Psoas muscle (tissue), 8 donors: ENCODE results near the gene ID3. TPM values are rescaled to one million over a fixed set of nuclear protein-coding genes. Genes with fewer than 3 reads are reported as not detected.

Experiments used
- ATAC-seq, 4 donors: fragments of 200-7000 bp; cut with Tn5 transposase; one replicate each; pipeline ENCODE4 v1.9.1; 2020; ENCODE audit warnings: moderate library complexity in 3 of 4, mild to moderate bottlenecking in 2 of 4
- DNase-seq, 2 donors: peaks; one replicate each; pipeline ENCODE4 v3.0.0-alpha.2; 2020
- H3K27ac ChIP-seq: fragments of 200-600 bp; one replicate; pipeline ENCODE4 v1.8.0; 2022
- H3K27me3 ChIP-seq, 3 donors: fragments of 200-600 bp in 1 of 3; one replicate each; pipeline versions ENCODE4 v1.6.1 to v1.8.0; 2013 to 2022; ENCODE audit warnings: low read length in 2 of 3, mild to moderate bottlenecking in 2 of 3, moderate library complexity in 1 of 3; ENCODE audit not compliant: insufficient read depth in 3 of 3
- H3K36me3 ChIP-seq, 2 donors: fragments of 200-600 bp in 1 of 2; one replicate each; pipeline versions ENCODE4 v1.6.1 to v1.8.0; 2013 to 2022; ENCODE audit warnings: low read depth in 1 of 2, mild to moderate bottlenecking in 1 of 2, moderate library complexity in 1 of 2; ENCODE audit not compliant: insufficient read depth in 1 of 2
- H3K4me1 ChIP-seq: fragments of 200-600 bp; one replicate; pipeline ENCODE4 v1.8.0; 2022
- H3K4me3 ChIP-seq: fragments of 200-600 bp; one replicate; pipeline ENCODE4 v1.8.0; 2022; ENCODE audit warnings: mild to moderate bottlenecking
- H3K9me3 ChIP-seq: fragments of 200-600 bp; one replicate; pipeline ENCODE4 v1.8.0; 2022
- WGBS, 3 donors: extraction: QIAGEN DNeasy Blood & Tissue Kit; methylation state at CpG; one replicate each; pipeline versions ENCODE4 v1.1.6 to v1.1.7; 2013; 5-methylcytosine and 5-hydroxymethylcytosine counted together
- intact Hi-C, 2 donors: fragments of 100-400 bp; cut with DNase I; formaldehyde crosslinking; loops; one replicate each; pipeline versions ENCODE4 v1.11.0 to v1.14.2; 2022
- polyA plus RNA-seq, 3 donors: library from polyadenylated mRNA; stranded (reverse); fragments of 200-250 nt; gene quantifications; one replicate each; pipeline ENCODE4 v1.2.3, GENCODE V29; 2013
- total RNA-seq, 4 donors: library from RNA; stranded (reverse); fragmentation: NEBNext Ultra II Directional in 2 of 4; extraction: Animal tissue kit (Norgen Biotek cat#: 25700) in 2 of 4; gene quantifications; one replicate each; pipeline versions ENCODE4 v1.2.1 to v1.2.4, GENCODE V29; 2021 to 2023
- TF ChIP-seq, protein P1 (sequence below): fragments of 200-600 bp; IDR thresholded peaks from one replicate; pipeline ENCODE4 v1.8.0; 2022; ENCODE audit warnings: antibody characterized with exemption
- donor health status: healthy with polysubstance abuse.
- donor health status: DM: no; HTN: no; CAD: no; lungs with moderate emphysema.
- donor health status: Bipolar disorder and iron deficiency.
- donor health status: healthy.
- donor health status: DM: yes; HTN: yes; CAD: no.
- donor health status: DM: no; HTN: no; CAD: no.
- donor health status: DM: no; HTN: no; CAD: no.
- donor health status: DM: yes; HTN: yes; CAD: no.

The ID3 gene
- total and polyA plus RNA-seq, 7 donors: 17.8 to 126 (median 66.8) TPM

GRCh38 chr1:23539698-23540266 is 19.5 kb downstream of the ID3 start:
- peak overlapping the region; percentile 26 for H3K4me3 ChIP-seq
- intact Hi-C loops: loop anchor here (2.0 kb wide), 1 partner anchor 43 kb away; no protein-coding TSS in a partner anchor
- TF ChIP-seq, protein P1, sequence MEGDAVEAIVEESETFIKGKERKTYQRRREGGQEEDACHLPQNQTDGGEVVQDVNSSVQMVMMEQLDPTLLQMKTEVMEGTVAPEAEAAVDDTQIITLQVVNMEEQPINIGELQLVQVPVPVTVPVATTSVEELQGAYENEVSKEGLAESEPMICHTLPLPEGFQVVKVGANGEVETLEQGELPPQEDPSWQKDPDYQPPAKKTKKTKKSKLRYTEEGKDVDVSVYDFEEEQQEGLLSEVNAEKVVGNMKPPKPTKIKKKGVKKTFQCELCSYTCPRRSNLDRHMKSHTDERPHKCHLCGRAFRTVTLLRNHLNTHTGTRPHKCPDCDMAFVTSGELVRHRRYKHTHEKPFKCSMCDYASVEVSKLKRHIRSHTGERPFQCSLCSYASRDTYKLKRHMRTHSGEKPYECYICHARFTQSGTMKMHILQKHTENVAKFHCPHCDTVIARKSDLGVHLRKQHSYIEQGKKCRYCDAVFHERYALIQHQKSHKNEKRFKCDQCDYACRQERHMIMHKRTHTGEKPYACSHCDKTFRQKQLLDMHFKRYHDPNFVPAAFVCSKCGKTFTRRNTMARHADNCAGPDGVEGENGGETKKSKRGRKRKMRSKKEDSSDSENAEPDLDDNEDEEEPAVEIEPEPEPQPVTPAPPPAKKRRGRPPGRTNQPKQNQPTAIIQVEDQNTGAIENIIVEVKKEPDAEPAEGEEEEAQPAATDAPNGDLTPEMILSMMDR: peak; percentile 90
- no peaks in the 10 kb centered on the region for H3K36me3 ChIP-seq
- WGBS, 3 donors: 3 to 6% (median 5%) methylated on average over 16 of the region's 16 CpGs
- no peaks in the 10 kb centered on the region for H3K9me3 ChIP-seq
- H3K27ac ChIP-seq: peak overlapping the region; percentile 5
- H3K27me3 ChIP-seq: no peaks in the 10 kb centered on the region
- peaks cover 2% of the 10 kb centered on the region for H3K4me1 ChIP-seq
- ATAC-seq: peak; percentile 87 to 94 (median 89)
- DNase-seq: peak; percentile 83 to 91

DNA sequence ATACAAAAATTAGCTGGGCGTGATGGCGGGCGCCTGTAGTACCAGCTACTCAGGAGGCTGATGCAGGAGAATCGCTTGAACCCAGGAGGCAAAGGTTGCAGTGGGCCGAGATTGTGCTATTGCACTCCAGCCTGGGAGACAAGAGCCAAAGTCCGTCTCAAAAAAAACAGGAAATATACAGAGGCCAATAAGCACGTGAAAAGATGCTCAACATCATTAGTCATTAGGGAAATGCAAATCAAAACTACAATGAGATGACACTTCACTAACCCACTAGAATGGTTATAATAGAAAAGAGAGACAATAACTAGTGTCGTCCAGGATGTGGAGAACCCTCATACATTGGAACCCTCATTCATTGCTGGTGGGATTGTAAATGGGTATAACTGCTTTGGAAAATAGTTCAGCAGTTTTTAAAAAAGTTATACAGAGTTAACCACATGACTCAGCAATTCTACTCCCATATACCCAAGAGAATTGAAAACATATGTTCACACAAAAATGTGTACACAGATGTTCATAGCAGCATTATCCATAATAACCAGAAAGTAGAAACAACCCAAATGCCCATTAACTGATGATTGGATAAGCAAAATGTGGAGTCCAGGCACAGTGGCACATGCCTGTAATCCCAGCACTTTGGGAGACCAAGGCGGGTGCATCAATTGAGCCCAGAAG is 21.9 kb downstream of the ID3 start:
- H3K4me1 ChIP-seq: peaks cover 2% of the 10 kb centered on the region
- no peaks in the 10 kb centered on the region for H3K27me3 ChIP-seq
- no peaks in the 10 kb centered on the region for H3K36me3 ChIP-seq
- H3K4me3 ChIP-seq: no peak overlapping the region
- DNase-seq (peak in 1 of 2 donors; percentile 17), ATAC-seq (no peak)
- intact Hi-C loops: no loop called here
- WGBS, 3 donors: 73 to 76% (median 75%) methylated on average over 9 of the region's 9 CpGs
- no peak overlapping the region for H3K27ac ChIP-seq
- TF ChIP-seq, protein P1: no peak
- no peaks in the 10 kb centered on the region for H3K9me3 ChIP-seq

GRCh38 chr1:23533246-23534023 is 25.9 kb downstream of the ID3 start:
- H3K27ac ChIP-seq: no peak overlapping the region
- TF ChIP-seq, protein P1: no peak
- ATAC-seq (no peak), DNase-seq (no peak)
- no peaks in the 10 kb centered on the region for H3K27me3 ChIP-seq
- intact Hi-C loops: loop anchor here in 1 of 2 donors (5.0 kb wide), 1 partner anchor 106 kb away; no protein-coding TSS in a partner anchor
- H3K36me3 ChIP-seq: no peaks in the 10 kb centered on the region
- peaks cover 24% of the 10 kb centered on the region for H3K4me1 ChIP-seq
- WGBS, 3 donors: 90 to 92% (median 92%) methylated on average over 6 of the region's 6 CpGs
- H3K4me3 ChIP-seq: no peak overlapping the region
- H3K9me3 ChIP-seq: no peaks in the 10 kb centered on the region

- Histone ChIP-seq H3K36me3 (no peaks in the 10 kb centered on the region), H3K9me3 (no peaks in the 10 kb centered on the region), H3K27me3 (no peaks in the 10 kb centered on the region), H3K27ac (peak overlapping the region; percentile 57), H3K4me3 (peak overlapping the region; percentile 71), H3K4me1 (peaks cover 34% of the 10 kb centered on the region)
- 26 to 34% (median 30%) methylated on average over 5 of the region's 5 CpGs for WGBS, 3 donors
- intact Hi-C loops: loop anchor here in 1 of 2 donors (5.0 kb wide), 1 partner anchor 104 kb away; no protein-coding TSS in a partner anchor
- peak in 1 of 4 donors; percentile 35 for ATAC-seq
- TF ChIP-seq, protein P1: no peak
- DNase-seq: no peak
These were observed 27.7 kb downstream of the ID3 start for GRCh38 chr1:23531562-23532094.
